ENCODE data around the gene FOXP1. TPM values are rescaled to one million over a fixed set of nuclear protein-coding genes. Genes with fewer than 3 reads are reported as not detected.
A peak's percentile ranks its signal among the peaks of the same experiment; 100 is the strongest.

The FOXP1 gene
- total RNA-seq, 4 donors from 2014 or later: 181 to 225 (median 205) TPM

- no peak overlapping the region for H3K4me3 ChIP-seq
- peak overlapping the region; percentile 82 to 98 (median 94) for H3K27ac ChIP-seq (replicated peaks in 1 of 4)
- no peaks in the 10 kb centered on the region for H3K9me3 ChIP-seq
- intact Hi-C loops (cut with DNase I): no loop called here
- H3K36me3 ChIP-seq: peaks cover 0 to 33% (median 15%) of the 10 kb centered on the region in 4 donors
- no peaks in the 10 kb centered on the region for H3K27me3 ChIP-seq
- TF ChIP-seq POLR2AphosphoS5 (IDR thresholded peaks at IDR 0.05): no peak
- TF ChIP-seq POLR2A (IDR thresholded peaks at IDR 0.05; ENCODE audit: low read depth): no peak
- DNase-seq (ENCODE audit: extremely low spot score): peak; percentile 24
- 36% methylated on average over 5 of the region's 5 CpGs for WGBS
- peaks cover 89 to 100% (median 100%) of the 10 kb centered on the region in 4 donors for H3K4me1 ChIP-seq
Observed at GRCh38 chr3:71051259-71051595, 532.3 kb downstream of the FOXP1 start.

GRCh38 chr3:71050538-71051258 is 532.8 kb downstream of the FOXP1 start:
- Histone ChIP-seq H3K27ac (replicated peaks in 1 of 4) (peak overlapping the region; percentile 82 to 98 (median 94)), H3K4me1 (peaks cover 90 to 100% (median 100%) of the 10 kb centered on the region in 4 donors), H3K27me3 (no peaks in the 10 kb centered on the region), H3K36me3 (peaks cover 3 to 38% (median 21%) of the 10 kb centered on the region in 4 donors), H3K9me3 (no peaks in the 10 kb centered on the region), H3K4me3 (no peak overlapping the region)
- DNase-seq (ENCODE audit: extremely low spot score): peak; percentile 57
- intact Hi-C loops (cut with DNase I): no loop called here
- TF ChIP-seq EP300 (IDR thresholded peaks at IDR 0.05) (no peak), POLR2AphosphoS5 (IDR thresholded peaks at IDR 0.05) (peak in 1 of 2 donors; percentile 25)
- WGBS: 41% methylated on average over 6 of the region's 6 CpGs

GRCh38 chr3:71050166-71050537 is 533.4 kb downstream of the FOXP1 start:
- Histone ChIP-seq H3K4me3 (no peak overlapping the region), H3K27ac (replicated peaks in 1 of 4) (peak overlapping the region; percentile 82 to 98 (median 94)), H3K27me3 (no peaks in the 10 kb centered on the region), H3K9me3 (no peaks in the 10 kb centered on the region), H3K4me1 (peaks cover 93 to 100% (median 100%) of the 10 kb centered on the region in 4 donors), H3K36me3 (peaks cover 4 to 44% (median 24%) of the 10 kb centered on the region in 4 donors)
- peak; percentile 34 for DNase-seq (ENCODE audit: extremely low spot score)
- intact Hi-C loops (cut with DNase I): no loop called here
- TF ChIP-seq EP300 (IDR thresholded peaks at IDR 0.05) (no peak), CTCF (IDR thresholded peaks at IDR 0.05) (no peak), POLR2AphosphoS5 (IDR thresholded peaks at IDR 0.05) (no peak), POLR2A (IDR thresholded peaks at IDR 0.05; ENCODE audit: low read depth) (no peak)
- 16% methylated on average over 2 of the region's 2 CpGs for WGBS

- H3K27me3 ChIP-seq: no peaks in the 10 kb centered on the region
- H3K4me1 ChIP-seq: peaks cover 84 to 100% (median 99%) of the 10 kb centered on the region in 4 donors
- 32% methylated on average over 12 of the region's 12 CpGs for WGBS
- peaks cover 4 to 54% (median 26%) of the 10 kb centered on the region in 4 donors for H3K36me3 ChIP-seq
- peak overlapping the region; percentile 82 to 98 (median 94) for H3K27ac ChIP-seq (replicated peaks in 1 of 4)
- H3K9me3 ChIP-seq: no peaks in the 10 kb centered on the region
- H3K4me3 ChIP-seq: peak overlapping the region in 3 of 4 donors; percentile 12 to 34 (median 27)
- peak; percentile 85 for DNase-seq (ENCODE audit: extremely low spot score)
- peak in 1 of 2 donors; percentile 39 for TF ChIP-seq POLR2AphosphoS5 (IDR thresholded peaks at IDR 0.05)
- no peak for TF ChIP-seq CTCF (IDR thresholded peaks at IDR 0.05)
- intact Hi-C loops (cut with DNase I): no loop called here
Observed at GRCh38 chr3:71048948-71049347, 534.6 kb downstream of the FOXP1 start.

- peak overlapping the region; percentile 82 to 98 (median 94) for H3K27ac ChIP-seq (replicated peaks in 1 of 4)
- H3K4me1 ChIP-seq: peaks cover 73 to 100% (median 99%) of the 10 kb centered on the region in 4 donors
Observed at GRCh38 chr3:71047616-71048531, 535.7 kb downstream of the FOXP1 start.

More at GRCh38 chr3:71047616-71048531, 535.7 kb downstream of the FOXP1 start:
- Histone ChIP-seq H3K27me3 (no peaks in the 10 kb centered on the region), H3K36me3 (peaks cover 4 to 64% (median 27%) of the 10 kb centered on the region in 4 donors), H3K9me3 (no peaks in the 10 kb centered on the region), H3K4me3 (peak overlapping the region in 1 of 4 donors; percentile 17)
- WGBS: 45% methylated on average over 8 of the region's 8 CpGs
- TF ChIP-seq POLR2AphosphoS5 (IDR thresholded peaks at IDR 0.05) (no peak), EP300 (IDR thresholded peaks at IDR 0.05) (no peak), CTCF (IDR thresholded peaks at IDR 0.05) (no peak), POLR2A (IDR thresholded peaks at IDR 0.05; ENCODE audit: low read depth) (no peak)
- DNase-seq (ENCODE audit: extremely low spot score): peak; percentile 3
- intact Hi-C loops (cut with DNase I): no loop called here

All from esophagus muscularis mucosa (tissue), 4 donors.